Activated naive CD4-positive, alpha-beta T cell treated with anti-CD3 and anti-CD28 coated beads, Interleukin-2, amount 50 U/mL, for 24 hours (primary cell): ENCODE data around the gene OLA1.

Source experiments
- H3K27ac Mint-ChIP-seq: one replicate; pipeline ENCODE4 v1.8.0; 2021; ENCODE audit warnings: mild to moderate bottlenecking, mixed read lengths
- H3K27me3 Mint-ChIP-seq: one replicate; pipeline ENCODE4 v1.8.0; 2021; ENCODE audit warnings: mixed read lengths
- H3K36me3 Mint-ChIP-seq: one replicate; pipeline ENCODE4 v1.8.0; 2021; ENCODE audit warnings: mixed read lengths
- H3K4me1 Mint-ChIP-seq: one replicate; pipeline ENCODE4 v1.8.0; 2021; ENCODE audit warnings: mixed read lengths
- H3K4me3 Mint-ChIP-seq: one replicate; pipeline ENCODE4 v1.8.0; 2021; ENCODE audit warnings: mild to moderate bottlenecking, mixed read lengths
- H3K9me3 Mint-ChIP-seq: one replicate; pipeline ENCODE4 v1.8.0; 2021; ENCODE audit warnings: mixed read lengths

The OLA1 gene

GRCh38 chr2:174205562-174205961 is 42.8 kb downstream of the OLA1 start:
- H3K27ac Mint-ChIP-seq = no peak overlapping the region
- no peaks in the 10 kb centered on the region for H3K9me3 Mint-ChIP-seq
- H3K36me3 Mint-ChIP-seq = peaks cover 12% of the 10 kb centered on the region
- H3K4me3 Mint-ChIP-seq = no peak overlapping the region
- no peaks in the 10 kb centered on the region for H3K27me3 Mint-ChIP-seq
- H3K4me1 Mint-ChIP-seq = peaks cover 9% of the 10 kb centered on the region

DNA sequence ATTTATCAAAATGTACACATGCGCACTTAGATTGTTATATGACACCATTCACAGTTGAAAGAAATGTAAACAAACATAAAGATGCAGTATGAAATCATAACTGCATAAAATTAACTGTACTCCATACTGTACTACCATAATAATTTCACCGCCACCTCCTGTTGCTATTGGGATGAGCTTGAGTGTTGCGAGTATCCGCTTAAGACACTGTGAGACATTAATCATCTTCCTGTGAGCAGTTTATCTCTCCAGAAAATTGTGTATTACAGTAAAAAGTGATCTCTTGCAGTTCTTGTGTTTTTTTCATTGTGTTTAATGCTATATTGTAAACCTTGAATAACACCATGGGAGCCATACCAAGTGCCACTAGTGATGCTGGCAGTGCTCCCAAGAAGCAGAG is 46.1 kb downstream of the OLA1 start:
- Mint-ChIP-seq H3K4me1 (peaks cover 4% of the 10 kb centered on the region), H3K4me3 (no peak overlapping the region), H3K36me3 (peaks cover 7% of the 10 kb centered on the region), H3K27ac (no peak overlapping the region), H3K9me3 (no peaks in the 10 kb centered on the region), H3K27me3 (no peaks in the 10 kb centered on the region)

- Mint-ChIP-seq H3K4me1 (peaks cover 3% of the 10 kb centered on the region), H3K36me3 (peaks cover 4% of the 10 kb centered on the region), H3K27ac (no peak overlapping the region), H3K4me3 (no peak overlapping the region), H3K27me3 (no peaks in the 10 kb centered on the region), H3K9me3 (no peaks in the 10 kb centered on the region)
Measured at GRCh38 chr2:174198846-174199564, 49.3 kb downstream of the OLA1 start.

- Mint-ChIP-seq H3K4me3 (no peak overlapping the region), H3K36me3 (peaks cover 2% of the 10 kb centered on the region), H3K27me3 (no peaks in the 10 kb centered on the region), H3K27ac (no peak overlapping the region), H3K4me1 (peaks cover 3% of the 10 kb centered on the region), H3K9me3 (no peaks in the 10 kb centered on the region)
Measured at GRCh38 chr2:174195253-174195652, 53.1 kb downstream of the OLA1 start.

GRCh38 chr2:174193737-174194136 is 54.6 kb downstream of the OLA1 start:
- no peak overlapping the region for H3K4me3 Mint-ChIP-seq
- H3K27ac Mint-ChIP-seq = no peak overlapping the region
- H3K27me3 Mint-ChIP-seq = no peaks in the 10 kb centered on the region
- H3K4me1 Mint-ChIP-seq = peaks cover 11% of the 10 kb centered on the region
- peaks cover 2% of the 10 kb centered on the region for H3K36me3 Mint-ChIP-seq
- no peaks in the 10 kb centered on the region for H3K9me3 Mint-ChIP-seq

DNA sequence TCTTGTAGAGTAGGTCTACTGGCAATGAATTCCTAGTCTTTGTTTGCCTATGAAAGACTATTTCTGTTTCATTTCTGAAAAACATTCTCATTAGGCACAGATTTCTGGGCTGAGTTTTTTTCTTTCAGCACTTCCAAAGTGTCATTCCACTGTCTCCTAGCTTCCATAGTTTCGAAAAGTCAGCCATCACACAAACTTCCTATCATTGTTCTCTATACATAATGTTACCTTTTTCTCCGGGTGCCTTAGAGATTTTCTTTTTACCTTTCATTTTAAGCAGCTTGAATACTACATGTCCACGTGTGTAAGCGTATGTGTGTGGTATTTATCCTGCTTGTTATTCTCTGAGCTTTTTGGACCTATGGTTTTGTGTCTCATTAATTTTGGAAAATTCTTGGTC is 55.7 kb downstream of the OLA1 start:
- Mint-ChIP-seq H3K9me3 (no peaks in the 10 kb centered on the region), H3K36me3 (peaks cover 2% of the 10 kb centered on the region), H3K27ac (no peak overlapping the region), H3K27me3 (no peaks in the 10 kb centered on the region), H3K4me3 (no peak overlapping the region), H3K4me1 (peaks cover 11% of the 10 kb centered on the region)

DNA sequence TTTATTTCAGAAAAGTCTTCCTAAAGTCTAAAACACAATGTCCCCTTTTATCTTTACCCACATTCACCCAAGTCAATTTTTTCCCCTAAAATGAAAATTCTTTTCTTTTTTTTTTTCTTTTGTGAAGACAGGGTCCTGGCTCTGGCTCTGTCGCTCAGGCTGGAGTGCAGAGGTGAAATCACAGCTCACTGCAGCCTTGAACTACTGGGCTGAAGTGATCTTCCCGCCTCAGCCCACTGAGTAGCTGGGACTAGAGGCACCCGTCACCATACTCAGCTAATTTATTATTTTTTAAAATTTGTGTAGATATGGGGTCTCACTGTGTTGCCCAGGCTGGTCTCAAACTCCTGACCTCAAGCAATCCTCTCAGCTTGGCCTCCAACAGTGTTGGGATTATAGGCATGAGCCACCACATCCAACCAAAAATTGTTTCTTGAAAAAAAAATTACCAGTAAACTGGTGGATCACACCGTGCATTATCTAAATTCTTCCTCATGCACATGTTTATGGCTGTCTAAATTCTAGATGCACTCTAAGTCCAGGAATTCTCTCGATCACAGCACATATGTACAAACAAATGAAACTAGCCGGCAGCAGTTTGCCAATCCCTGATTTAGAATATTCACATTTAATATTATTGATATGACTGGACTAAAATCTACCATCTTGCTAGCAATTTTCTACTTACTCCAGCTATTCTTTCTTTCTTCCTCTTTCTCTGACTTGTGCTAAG is 56.8 kb downstream of the OLA1 start:
- H3K4me1 Mint-ChIP-seq = peaks cover 11% of the 10 kb centered on the region
- H3K4me3 Mint-ChIP-seq = no peak overlapping the region
- H3K9me3 Mint-ChIP-seq = no peaks in the 10 kb centered on the region
- H3K36me3 Mint-ChIP-seq = peaks cover 2% of the 10 kb centered on the region
- no peak overlapping the region for H3K27ac Mint-ChIP-seq
- no peaks in the 10 kb centered on the region for H3K27me3 Mint-ChIP-seq

DNA sequence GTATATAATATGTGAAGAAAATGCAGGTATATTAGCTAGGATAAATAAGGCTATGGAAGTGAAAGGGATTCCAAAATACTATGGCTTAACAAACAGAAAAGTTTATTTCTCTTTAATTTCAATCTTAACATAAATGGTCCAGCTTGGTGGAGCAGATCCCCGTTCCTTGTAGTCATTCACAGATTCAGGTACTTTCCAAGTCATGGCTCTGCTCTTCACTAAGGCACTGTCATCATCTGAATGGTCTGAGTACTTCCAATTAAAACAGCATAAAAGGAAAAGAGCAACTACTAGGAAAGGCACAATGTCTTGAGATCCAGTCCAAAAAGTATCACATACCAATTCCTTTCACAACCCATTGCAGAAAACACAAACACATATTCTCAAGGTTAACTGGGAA is 63.4 kb downstream of the OLA1 start:
- Mint-ChIP-seq H3K9me3 (no peaks in the 10 kb centered on the region), H3K4me3 (no peak overlapping the region), H3K4me1 (peaks cover 28% of the 10 kb centered on the region), H3K27me3 (no peaks in the 10 kb centered on the region), H3K36me3 (peaks cover 16% of the 10 kb centered on the region), H3K27ac (no peak overlapping the region)

GRCh38 chr2:174184504-174184903 is 63.8 kb downstream of the OLA1 start:
- Mint-ChIP-seq H3K4me3 (no peak overlapping the region), H3K4me1 (peaks cover 25% of the 10 kb centered on the region), H3K27me3 (no peaks in the 10 kb centered on the region)

DNA sequence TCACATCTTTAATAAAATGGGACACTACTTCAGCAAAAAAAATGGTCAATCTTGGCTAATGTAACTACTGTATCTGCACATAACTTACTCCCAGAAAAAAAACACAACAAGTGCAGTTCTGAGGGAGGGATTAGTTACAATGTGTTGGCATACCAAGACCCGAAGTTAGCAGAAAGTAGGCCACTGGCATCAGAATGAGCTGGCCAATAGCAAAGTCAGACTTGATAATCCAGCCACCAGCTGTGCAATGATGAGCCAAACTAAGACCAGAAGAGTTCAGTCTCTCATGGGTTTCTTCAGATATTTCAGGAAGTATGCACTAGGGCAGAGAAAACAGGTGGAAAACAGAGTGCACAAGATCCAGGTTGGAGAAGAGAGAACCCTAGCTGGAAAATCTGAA is 65.3 kb downstream of the OLA1 start:
- Mint-ChIP-seq H3K27me3 (no peaks in the 10 kb centered on the region), H3K4me3 (no peak overlapping the region), H3K9me3 (no peaks in the 10 kb centered on the region), H3K36me3 (peaks cover 18% of the 10 kb centered on the region), H3K4me1 (peaks cover 20% of the 10 kb centered on the region), H3K27ac (no peak overlapping the region)

More at GRCh38 chr2:174184504-174184903, 63.8 kb downstream of the OLA1 start:
- Mint-ChIP-seq H3K36me3 (peaks cover 16% of the 10 kb centered on the region), H3K27ac (no peak overlapping the region), H3K9me3 (no peaks in the 10 kb centered on the region)

DNA sequence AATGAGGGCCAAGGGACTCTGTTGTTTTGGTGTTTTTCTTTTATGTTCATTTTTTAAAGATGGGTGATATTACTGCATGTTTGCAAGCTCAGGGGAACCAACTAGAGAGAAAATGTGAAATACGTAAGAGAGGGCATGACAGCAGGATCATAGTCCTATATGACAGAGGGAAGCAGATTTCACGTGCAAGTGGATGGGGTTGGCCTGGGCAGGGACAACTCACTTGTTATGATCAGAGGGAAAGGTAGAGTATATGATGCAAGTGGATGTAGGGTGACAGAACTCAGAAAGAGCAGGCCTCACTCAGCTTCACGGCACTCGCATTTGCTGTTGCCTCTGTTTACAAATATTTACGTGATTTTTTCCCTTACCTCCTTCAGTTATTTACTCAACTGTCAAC is 67.0 kb downstream of the OLA1 start:
- Mint-ChIP-seq H3K4me1 (peaks cover 25% of the 10 kb centered on the region), H3K9me3 (no peaks in the 10 kb centered on the region), H3K36me3 (peaks cover 25% of the 10 kb centered on the region), H3K27me3 (no peaks in the 10 kb centered on the region), H3K27ac (no peak overlapping the region), H3K4me3 (no peak overlapping the region)

GRCh38 chr2:174180726-174181236 is 67.6 kb downstream of the OLA1 start:
- no peak overlapping the region for H3K27ac Mint-ChIP-seq
- no peak overlapping the region for H3K4me3 Mint-ChIP-seq
- peaks cover 2% of the 10 kb centered on the region for H3K9me3 Mint-ChIP-seq
- no peaks in the 10 kb centered on the region for H3K27me3 Mint-ChIP-seq
- H3K36me3 Mint-ChIP-seq = peaks cover 25% of the 10 kb centered on the region
- peaks cover 25% of the 10 kb centered on the region for H3K4me1 Mint-ChIP-seq

DNA sequence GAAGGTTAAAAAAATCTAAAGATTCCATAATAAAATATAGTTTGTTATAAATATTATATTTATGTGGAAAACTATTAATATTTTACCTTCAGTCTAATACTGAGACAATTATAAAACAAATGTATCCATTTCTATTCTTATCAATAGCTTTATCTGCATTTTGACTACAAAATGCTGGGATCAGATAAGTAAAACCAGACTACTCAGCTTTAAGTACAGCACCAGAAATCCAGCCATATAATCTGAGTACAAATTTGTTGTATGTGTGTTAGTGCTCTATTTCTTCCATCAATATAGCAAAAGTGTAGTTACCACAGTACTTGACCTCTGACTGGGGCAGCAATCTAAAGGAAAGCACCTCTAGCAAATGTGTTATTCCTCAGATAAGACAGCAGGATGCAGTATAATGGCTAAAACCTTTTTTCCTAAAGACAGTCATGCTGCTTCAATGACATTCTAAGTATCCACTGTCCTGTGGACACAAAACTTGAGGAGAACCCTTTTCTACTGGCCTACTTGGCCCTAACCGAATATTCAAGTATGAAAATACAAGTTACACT is 68.1 kb downstream of the OLA1 start:
- peaks cover 5% of the 10 kb centered on the region for H3K9me3 Mint-ChIP-seq
- H3K4me3 Mint-ChIP-seq = no peak overlapping the region
- H3K27me3 Mint-ChIP-seq = no peaks in the 10 kb centered on the region
- H3K4me1 Mint-ChIP-seq = peaks cover 25% of the 10 kb centered on the region
- peaks cover 29% of the 10 kb centered on the region for H3K36me3 Mint-ChIP-seq
- H3K27ac Mint-ChIP-seq = no peak overlapping the region

DNA sequence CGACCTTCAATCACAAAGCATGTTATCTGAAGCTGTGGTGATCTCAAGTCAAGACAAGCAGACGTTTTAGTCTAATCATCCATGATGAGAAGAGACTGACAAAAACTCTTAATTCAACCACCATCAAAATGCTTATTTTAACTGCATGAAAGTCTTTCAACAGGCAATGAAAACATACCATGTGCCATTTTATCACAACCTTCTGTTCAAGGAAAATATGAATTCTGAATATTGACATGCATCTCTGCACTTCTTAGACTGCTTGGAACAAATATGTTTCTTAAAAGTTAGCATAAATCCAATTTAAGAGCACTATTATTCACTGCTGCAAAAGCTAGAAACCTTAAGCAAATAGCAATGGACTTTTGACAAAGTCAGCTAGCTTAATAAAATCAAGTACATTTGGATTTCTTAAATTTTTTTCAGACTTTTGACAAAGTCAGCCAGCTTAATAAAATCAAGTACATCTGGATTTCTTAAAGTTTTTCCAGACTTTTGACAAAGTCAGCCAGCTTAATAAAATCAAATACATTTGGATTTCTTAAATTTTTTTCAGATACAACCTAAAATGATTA is 70.9 kb downstream of the OLA1 start:
- Mint-ChIP-seq H3K4me3 (no peak overlapping the region), H3K36me3 (peaks cover 39% of the 10 kb centered on the region), H3K9me3 (peaks cover 18% of the 10 kb centered on the region), H3K27me3 (no peaks in the 10 kb centered on the region), H3K27ac (no peak overlapping the region), H3K4me1 (peaks cover 25% of the 10 kb centered on the region)

- H3K4me1 Mint-ChIP-seq = peaks cover 24% of the 10 kb centered on the region
- H3K27ac Mint-ChIP-seq = no peak overlapping the region
- peaks cover 21% of the 10 kb centered on the region for H3K9me3 Mint-ChIP-seq
- H3K27me3 Mint-ChIP-seq = no peaks in the 10 kb centered on the region
- H3K4me3 Mint-ChIP-seq = no peak overlapping the region
- H3K36me3 Mint-ChIP-seq = peaks cover 39% of the 10 kb centered on the region
Measured at GRCh38 chr2:174176898-174177297, 71.4 kb downstream of the OLA1 start.

DNA sequence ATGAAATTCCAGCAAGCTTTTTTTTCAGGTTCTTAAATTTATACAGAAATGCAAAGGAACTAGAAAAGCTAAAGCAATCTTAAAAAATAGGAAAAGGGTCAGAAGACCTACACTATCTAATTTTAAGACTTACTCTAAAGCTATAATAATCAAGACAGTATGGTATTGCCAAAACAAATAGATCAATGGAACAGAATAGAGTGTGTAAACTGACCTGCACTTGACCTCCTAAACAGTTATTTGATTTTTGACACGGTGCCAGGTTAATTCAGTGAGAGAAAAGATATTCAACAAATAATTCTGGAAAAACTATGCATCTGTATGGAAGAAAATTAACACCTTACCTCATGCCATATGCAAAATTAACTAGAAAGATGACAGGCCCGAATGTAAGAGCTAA is 73.6 kb downstream of the OLA1 start:
- no peaks in the 10 kb centered on the region for H3K27me3 Mint-ChIP-seq
- no peak overlapping the region for H3K4me3 Mint-ChIP-seq
- H3K27ac Mint-ChIP-seq = no peak overlapping the region
- H3K9me3 Mint-ChIP-seq = peaks cover 28% of the 10 kb centered on the region
- peaks cover 43% of the 10 kb centered on the region for H3K36me3 Mint-ChIP-seq
- H3K4me1 Mint-ChIP-seq = peaks cover 8% of the 10 kb centered on the region
